GM12891 (cell line): ENCODE results near the gene EPB41L2.

Experiments
- POLR2A ChIP-seq: IDR thresholded peaks from 2 replicates; pipeline ENCODE4 v1.6.1; 2011; ENCODE audit warnings: low read depth, low read length, control low read depth
- POLR2AphosphoS5 ChIP-seq: IDR thresholded peaks from 2 replicates; pipeline ENCODE4 v1.6.1; 2011; ENCODE audit warnings: low read depth, low read length, control low read depth
- SPI1 ChIP-seq: IDR thresholded peaks from 2 replicates; pipeline ENCODE4 v1.6.1; 2011; ENCODE audit warnings: low read depth, low read length, control low read depth

DNA sequence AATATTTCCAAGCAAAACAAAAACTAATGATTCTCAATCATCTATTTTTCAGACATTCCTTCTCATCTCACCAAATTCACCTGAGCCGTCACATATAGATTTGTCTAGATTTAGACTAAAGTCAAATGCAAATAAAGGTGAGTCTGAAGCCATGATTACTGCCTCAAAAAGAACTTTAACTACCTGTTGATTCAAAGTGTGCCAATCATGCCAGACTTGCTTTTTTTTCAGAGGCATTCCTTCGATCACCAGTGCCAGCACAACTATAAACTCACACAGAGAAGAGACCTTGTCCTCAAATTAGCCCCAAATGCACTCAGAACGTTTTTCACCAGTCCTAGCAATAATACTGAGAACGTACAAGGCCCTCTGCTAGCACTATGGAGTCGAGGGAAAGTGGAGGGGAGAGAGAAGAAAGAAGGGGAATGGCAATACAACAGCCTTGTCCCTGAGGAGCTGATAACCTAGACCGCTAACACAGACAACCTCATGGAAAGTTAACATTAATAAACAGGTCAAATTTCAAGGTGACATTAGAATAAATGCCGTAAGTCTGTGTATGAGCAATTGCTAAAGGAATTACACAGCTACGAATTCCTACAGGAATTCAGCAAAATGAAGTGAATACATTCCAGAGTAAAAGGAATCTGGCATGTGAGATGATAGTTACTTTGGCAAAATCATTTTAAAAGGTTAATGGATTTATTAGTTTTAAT, 60.9 kb downstream of the EPB41L2 start:
- TF ChIP-seq POLR2A, result no peak
- TF ChIP-seq POLR2AphosphoS5, result no peak
- TF ChIP-seq SPI1, result no peak
